K562 (cell line): ENCODE results near the gene SLC39A3. TPM values are rescaled to one million over a fixed set of nuclear protein-coding genes. Genes with fewer than 3 reads are reported as not detected.

Experiments
- ATAC-seq: fragments of 200-7000 bp; cut with Tn5 transposase; 3 replicates; pipeline ENCODE4 v1.9.1; 2020; ENCODE audit warnings: moderate library complexity
- BruUV-seq: library from RNA; stranded (reverse); fragments of 400-500 nt; replicated peaks from 2 replicates; lab custom pipeline; 2021; lab: Mats Ljungman, UMichigan
- CTCF ChIA-PET: fragments of 300-600 bp; formaldehyde crosslinking; extraction: SDS; loops from one replicate; lab custom pipeline; 2021; ENCODE audit warnings: low intra/inter-chr PET ratio; lab: Yijun Ruan, JAX
- POLR2A ChIA-PET: fragments of 300-600, 350-650 bp; sonication (Branson Sonifier 250); formaldehyde crosslinking; extraction: SDS; loops from one replicate; lab custom pipeline; 2021; ENCODE audit warnings: antibody characterized with exemption, inconsistent platforms; lab: Yijun Ruan, JAX
- DNase-seq, 4 experiments: peaks; one replicate each; pipeline versions ENCODE4 v3.0.0 to v3.0.0-alpha.2; 2011 to 2018; ENCODE audit warnings: low spot score in 3 of 4, mixed read lengths in 3 of 4; ENCODE audit errors: extremely low read depth in 1 of 4
- FAIRE-seq: peaks from 2 replicates; lab custom pipeline; 2011; peaks lifted over from hg19 to GRCh38; lab: Jason Lieb, UNC
- H2AFZ ChIP-seq: 2 replicates; pipeline ENCODE4 v1.6.0; 2011; ENCODE audit warnings: low read depth, low read length, control low read depth, inconsistent platforms
- H3K27ac ChIP-seq: fragments of 200-600 bp; 3 replicates; pipeline ENCODE4 v1.8.0; 2011; ENCODE audit warnings: low read depth, mild to moderate bottlenecking, control low read depth, inconsistent platforms, low read length, moderate library complexity, mixed read lengths; ENCODE audit errors: extremely low read depth
- H3K27me3 ChIP-seq, 2 experiments: fragments of 300-600 bp in 1 of 2; 2 replicates in 1 of 2; 3 replicates in 1 of 2; pipeline versions ENCODE4 v1.6.0 to v1.8.0; 2011; ENCODE audit warnings: inconsistent platforms in 2 of 2, low read length in 2 of 2, mild to moderate bottlenecking in 1 of 2, mixed read lengths in 1 of 2, moderate library complexity in 1 of 2; ENCODE audit not compliant: control insufficient read depth in 2 of 2, insufficient read depth in 2 of 2
- H3K36me3 ChIP-seq: fragments of 300-600 bp; 3 replicates; pipeline ENCODE4 v1.8.0; 2011; ENCODE audit warnings: mild to moderate bottlenecking, low read length, inconsistent platforms; ENCODE audit not compliant: control insufficient read depth, insufficient read depth
- H3K4me1 ChIP-seq, 2 experiments: fragments of 200-600 bp in 1 of 2; replicated peaks in 1 of 2; 2 replicates in 1 of 2; 3 replicates in 1 of 2; pipeline versions ENCODE4 v1.5.1 to v1.8.0; 2011; ENCODE audit warnings: inconsistent platforms in 2 of 2, low read length in 2 of 2, mild to moderate bottlenecking in 1 of 2, mixed read lengths in 1 of 2, moderate library complexity in 1 of 2; ENCODE audit not compliant: control insufficient read depth in 2 of 2, insufficient read depth in 2 of 2
- H3K4me2 ChIP-seq: 2 replicates; pipeline ENCODE4 v1.6.1; 2011; ENCODE audit warnings: low read length, control low read depth, inconsistent platforms, mixed read lengths; ENCODE audit not compliant: insufficient read depth
- H3K4me3 ChIP-seq: fragments of 200-600 bp; sonication (generic), shearing (Covaris generic); 2 replicates; pipeline ENCODE4 v1.5.1; 2016; ENCODE audit warnings: control low read depth, inconsistent platforms
- H3K79me2 ChIP-seq: fragments of 200-600 bp; 3 replicates; pipeline ENCODE4 v1.8.0; 2011; ENCODE audit warnings: low read length, inconsistent platforms; ENCODE audit not compliant: control insufficient read depth, insufficient read depth
- H3K9ac ChIP-seq, 2 experiments: 2 replicates each; pipeline versions ENCODE4 v1.6.0 to v1.6.1; 2011; ENCODE audit warnings: low read depth in 2 of 2, low read length in 2 of 2, control low read depth in 1 of 2, inconsistent platforms in 1 of 2, mild to moderate bottlenecking in 1 of 2, mixed read lengths in 1 of 2; ENCODE audit not compliant: insufficient read depth in 1 of 2
- H3K9me1 ChIP-seq: one replicate; pipeline ENCODE4 v1.6.0; 2011; ENCODE audit warnings: inconsistent platforms, mild to moderate bottlenecking, low read length, moderate library complexity; ENCODE audit not compliant: control insufficient read depth, insufficient read depth
- H3K9me3 ChIP-seq: replicated peaks from 2 replicates; pipeline ENCODE4 v1.5.1; 2011; ENCODE audit warnings: low read depth, low read length, inconsistent platforms; ENCODE audit not compliant: control insufficient read depth, insufficient read depth
- H4K20me1 ChIP-seq: replicated peaks from 2 replicates; pipeline ENCODE4 v1.6.1; 2011; ENCODE audit warnings: low read length, inconsistent platforms, mixed read lengths; ENCODE audit not compliant: control insufficient read depth, insufficient read depth
- CAMTA2 ChIP-seq: fragments of 250-450 bp; sonication (Bioruptor Pico); conservative IDR thresholded peaks from 2 replicates; pipeline ENCODE4 v1.5.1; 2022
- CREBBP ChIP-seq: IDR thresholded peaks from one replicate; pipeline ENCODE4 v1.6.1; 2012; ENCODE audit warnings: low read depth, mild to moderate bottlenecking, control low read depth, inconsistent platforms, low read length
- ELF4 ChIP-seq: fragments of 450-650 bp; formaldehyde crosslinking; IDR thresholded peaks from 2 replicates; pipeline ENCODE4 v1.4.0; 2022; ENCODE audit warnings: missing genetic modification characterization
- FOXK2 ChIP-seq, 2 experiments: fragments of 450-650 bp; IDR thresholded peaks in 1 of 2; conservative IDR thresholded peaks in 1 of 2; 2 replicates each; pipeline ENCODE4 v1.6.1; 2016; ENCODE audit warnings: low read depth in 2 of 2, mild to moderate bottlenecking in 1 of 2
- GATAD2A ChIP-seq: fragments of 450-650 bp; IDR thresholded peaks from 2 replicates; pipeline ENCODE4 v1.6.1; 2017
- NBN ChIP-seq: fragments of 450-650 bp; IDR thresholded peaks from 2 replicates; pipeline ENCODE4 v1.6.1; 2016; ENCODE audit warnings: low read depth, mild to moderate bottlenecking
- SRSF3 ChIP-seq: fragments of 200-400 bp; formaldehyde crosslinking; IDR thresholded peaks from 2 replicates; pipeline ENCODE4 v1.6.1; 2016; ENCODE audit warnings: mild to moderate bottlenecking, low read length, moderate library complexity; ENCODE audit not compliant: insufficient read depth
- WHSC1 ChIP-seq: IDR thresholded peaks from one replicate; pipeline ENCODE4 v1.6.1; 2012; ENCODE audit warnings: low read length, control low read depth, inconsistent platforms
- WGBS: fragments of 100-300 bp; shearing (Covaris generic); methylation state at CpG from one replicate; pipeline ENCODE4 v1.1.6; 2016; ENCODE audit warnings: low coverage, mixed read lengths; ENCODE audit not compliant: insufficient coverage; ENCODE audit errors: missing lambda C conversion rate; 5-methylcytosine and 5-hydroxymethylcytosine counted together
- in situ Hi-C: fragments of 300-500 bp; cut with MboI; formaldehyde crosslinking; loops from 4 replicates; pipeline ENCODE4 v1.15.0; 2018; ENCODE audit warnings: inconsistent platforms, mixed read lengths
- intact Hi-C: fragments of 100-400 bp; cut with micrococcal nuclease; formaldehyde crosslinking; loops from 2 replicates; pipeline ENCODE4 v1.14.2; 2022
- polyA plus RNA-seq, 8 experiments: library from polyadenylated mRNA; depleted of rRNA in 4 of 8; stranded (reverse) in 5 of 8; unstranded in 3 of 8; fragments of >200 nt; fragmentation: Nextera tagmentation in 2 of 8; fragmentation: Illumina TruSeq in 1 of 8; extraction: Ambion mirVana in 2 of 8; extraction: Trizol in 1 of 8; gene quantifications; 2 replicates each; pipeline versions ENCODE4 v1.2.1 to v1.2.3, GENCODE V29; 2011 to 2014; ENCODE audit warnings: inconsistent platforms in 1 of 8, missing spikeins in 1 of 8
- total RNA-seq, 7 experiments: library from RNA; depleted of rRNA in 6 of 7; stranded (reverse); fragments of >200 nt in 6 of 7; fragmentation: Illumina TruSeq in 2 of 7; extraction: Trizol in 2 of 7; gene quantifications; 2 replicates each; pipeline versions ENCODE4 v1.2.1 to v1.2.3, GENCODE V29; 2011 to 2021; ENCODE audit warnings: low replicate concordance in 1 of 7
- TF ChIP-seq, protein P1 (sequence below): sonication (generic); formaldehyde crosslinking; IDR thresholded peaks from 2 replicates; pipeline ENCODE4 v1.8.0; 2022; ENCODE audit warnings: missing genetic modification reagents, mild to moderate bottlenecking, borderline replicate concordance

SLC39A3 gene
- total and polyA plus RNA-seq, 9 of the 15 experiments (the other 6 are each of a cell fraction or from before 2014, with no cell fraction given), result 2.3 to 215 (median 127) TPM

DNA sequence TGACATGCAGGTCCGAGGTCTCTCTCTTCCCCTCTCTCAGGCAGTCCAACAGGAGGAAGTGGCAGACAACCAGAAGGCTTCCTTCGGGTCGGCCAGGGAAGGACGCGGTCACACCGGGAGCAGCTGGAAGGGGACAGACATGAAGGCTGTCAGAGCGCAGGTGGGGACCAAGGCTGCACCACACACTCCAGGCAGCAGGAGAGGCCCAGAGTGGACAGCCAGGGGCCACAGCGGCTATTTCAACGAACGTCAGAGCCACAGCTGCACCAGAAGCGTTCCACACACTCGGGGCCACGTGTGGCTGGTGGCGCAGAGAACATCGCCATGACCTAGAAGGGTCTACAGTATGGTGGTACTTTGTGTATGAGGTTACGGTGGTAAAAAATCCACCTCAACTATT lies 16.0 kb upstream of the SLC39A3 start:
- Histone ChIP-seq H4K20me1 (no peaks in the 10 kb centered on the region), H3K36me3 (peaks cover 71% of the 10 kb centered on the region; the same call in 2 of the 3 replicates), H3K27me3 (no peaks in the 10 kb centered on the region), H2AFZ (no peak overlapping the region), H3K9me1 (no peaks in the 10 kb centered on the region), H3K4me3 (no peak overlapping the region), H3K79me2 (no peaks in the 10 kb centered on the region), H3K27ac (no peak overlapping the region), H3K4me1 (peaks cover 0 to 14% of the 10 kb centered on the region in 2 experiments; a peak in 1 of 5 replicates), H3K9ac (no peak overlapping the region; a peak in 1 of 4 replicates), H3K9me3 (no peaks in the 10 kb centered on the region), H3K4me2 (no peak overlapping the region)
- in situ Hi-C loops, result no loop called here
- CTCF ChIA-PET, result no interaction called here
- no peak for TF ChIP-seq ELF4
- TF ChIP-seq SRSF3, result no peak
- TF ChIP-seq, protein P1, sequence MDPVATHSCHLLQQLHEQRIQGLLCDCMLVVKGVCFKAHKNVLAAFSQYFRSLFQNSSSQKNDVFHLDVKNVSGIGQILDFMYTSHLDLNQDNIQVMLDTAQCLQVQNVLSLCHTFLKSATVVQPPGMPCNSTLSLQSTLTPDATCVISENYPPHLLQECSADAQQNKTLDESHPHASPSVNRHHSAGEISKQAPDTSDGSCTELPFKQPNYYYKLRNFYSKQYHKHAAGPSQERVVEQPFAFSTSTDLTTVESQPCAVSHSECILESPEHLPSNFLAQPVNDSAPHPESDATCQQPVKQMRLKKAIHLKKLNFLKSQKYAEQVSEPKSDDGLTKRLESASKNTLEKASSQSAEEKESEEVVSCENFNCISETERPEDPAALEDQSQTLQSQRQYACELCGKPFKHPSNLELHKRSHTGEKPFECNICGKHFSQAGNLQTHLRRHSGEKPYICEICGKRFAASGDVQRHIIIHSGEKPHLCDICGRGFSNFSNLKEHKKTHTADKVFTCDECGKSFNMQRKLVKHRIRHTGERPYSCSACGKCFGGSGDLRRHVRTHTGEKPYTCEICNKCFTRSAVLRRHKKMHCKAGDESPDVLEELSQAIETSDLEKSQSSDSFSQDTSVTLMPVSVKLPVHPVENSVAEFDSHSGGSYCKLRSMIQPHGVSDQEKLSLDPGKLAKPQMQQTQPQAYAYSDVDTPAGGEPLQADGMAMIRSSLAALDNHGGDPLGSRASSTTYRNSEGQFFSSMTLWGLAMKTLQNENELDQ, result no peak
- TF ChIP-seq WHSC1, result no peak
- TF ChIP-seq CREBBP, result no peak
- no peak for TF ChIP-seq GATAD2A
- no peak for TF ChIP-seq FOXK2 (conservative IDR thresholded peaks at IDR 0.05 in 1 of 2, IDR thresholded peaks at IDR 0.05 in 1 of 2; ENCODE audit: low read depth in 2 of 2)
- TF ChIP-seq NBN, result no peak
- no peak for TF ChIP-seq CAMTA2 (CRISPR knock-in tag)
- BruUV-seq, result no TSS peak
- 98% methylated on average over 15 of the region's 16 CpGs for WGBS
- FAIRE-seq (no peak), DNase-seq (no peak), ATAC-seq (no peak)
- POLR2A ChIA-PET, result no interaction called here
- intact Hi-C loops, result no loop called here
